ENCODE results near the gene PLSCR2. TPM values are rescaled to one million over a fixed set of nuclear protein-coding genes. Genes with fewer than 3 reads are reported as not detected.
A peak's percentile ranks its signal among the peaks of the same experiment; 100 is the strongest.

PLSCR2 gene
- 1 to 10 TPM in 2 of 3 donors, under 1 TPM in 1; 0.82 to 2.8 (median 1.3) TPM for total RNA-seq
- long read RNA-seq, donor 1, partial matches to known transcripts = 0 of 1 reads
- long read RNA-seq, donor 1, other reads (novel, unspliced or antisense) = 1 of 1 reads
- long read RNA-seq, donor 2 = 0 reads

DNA sequence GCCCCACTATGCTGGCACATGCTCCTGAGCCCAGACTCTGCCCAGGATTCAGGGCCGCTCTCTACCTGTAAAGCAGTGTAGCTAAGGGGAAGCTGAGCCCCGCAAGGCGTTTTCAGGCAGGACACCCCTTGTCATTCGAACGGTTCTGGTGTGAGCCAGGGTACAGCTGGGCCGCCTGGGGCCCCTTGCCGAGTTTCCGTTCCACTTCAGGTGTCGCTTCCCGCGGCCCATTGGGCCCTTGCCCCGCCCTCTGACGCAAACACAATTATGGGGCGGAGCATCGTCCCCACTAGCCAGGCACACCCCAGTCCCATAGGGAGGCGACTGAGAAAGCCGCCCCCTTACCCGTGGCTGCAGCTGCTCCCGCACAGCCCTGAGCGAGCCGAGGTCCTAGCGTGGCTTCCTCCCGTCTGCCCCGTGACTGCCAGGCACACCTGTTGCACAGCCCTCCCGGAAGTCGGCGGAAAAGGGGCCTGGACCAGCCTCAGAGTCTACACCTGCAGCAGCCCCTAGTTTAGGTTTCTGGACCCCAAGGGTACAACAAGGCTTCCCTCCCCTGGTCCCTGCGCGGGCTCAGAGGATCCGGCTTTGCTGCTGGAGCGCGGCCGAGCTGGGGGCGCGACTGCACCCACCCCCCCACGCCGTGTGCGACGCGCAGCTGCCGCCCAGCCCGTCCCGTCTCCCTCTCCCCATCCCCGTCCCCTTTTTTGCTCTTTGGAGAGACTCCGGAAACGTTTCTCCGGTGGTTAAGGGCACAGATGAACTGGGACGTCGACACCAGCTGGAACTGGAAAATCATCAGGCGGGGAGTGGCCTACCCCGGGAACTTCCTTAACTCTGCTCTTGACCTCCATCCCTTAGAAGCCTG is at the start of gene PLSCR2:
Gene PLSCR2, minus strand, starts transcription at position 412 of the 868 bp plus-strand sequence. CDS start 9,657 bp downstream, outside the sequence.
- H3K9me3 ChIP-seq = no peaks in the 10 kb centered on the region
- ATAC-seq (peak; percentile 89), DNase-seq (peak; percentile 79 to 87 (median 84))
- no peaks in the 10 kb centered on the region for H3K36me3 ChIP-seq (ENCODE audit: low read depth)
- TF ChIP-seq, protein P1, sequence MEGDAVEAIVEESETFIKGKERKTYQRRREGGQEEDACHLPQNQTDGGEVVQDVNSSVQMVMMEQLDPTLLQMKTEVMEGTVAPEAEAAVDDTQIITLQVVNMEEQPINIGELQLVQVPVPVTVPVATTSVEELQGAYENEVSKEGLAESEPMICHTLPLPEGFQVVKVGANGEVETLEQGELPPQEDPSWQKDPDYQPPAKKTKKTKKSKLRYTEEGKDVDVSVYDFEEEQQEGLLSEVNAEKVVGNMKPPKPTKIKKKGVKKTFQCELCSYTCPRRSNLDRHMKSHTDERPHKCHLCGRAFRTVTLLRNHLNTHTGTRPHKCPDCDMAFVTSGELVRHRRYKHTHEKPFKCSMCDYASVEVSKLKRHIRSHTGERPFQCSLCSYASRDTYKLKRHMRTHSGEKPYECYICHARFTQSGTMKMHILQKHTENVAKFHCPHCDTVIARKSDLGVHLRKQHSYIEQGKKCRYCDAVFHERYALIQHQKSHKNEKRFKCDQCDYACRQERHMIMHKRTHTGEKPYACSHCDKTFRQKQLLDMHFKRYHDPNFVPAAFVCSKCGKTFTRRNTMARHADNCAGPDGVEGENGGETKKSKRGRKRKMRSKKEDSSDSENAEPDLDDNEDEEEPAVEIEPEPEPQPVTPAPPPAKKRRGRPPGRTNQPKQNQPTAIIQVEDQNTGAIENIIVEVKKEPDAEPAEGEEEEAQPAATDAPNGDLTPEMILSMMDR (IDR thresholded peaks at IDR 0.05) = no peak
- H3K4me3 ChIP-seq = no peak within 1 kb of the TSS
- no peaks in the 10 kb centered on the region for H3K4me1 ChIP-seq (ENCODE audit: low read depth)
- intact Hi-C loops (cut with DNase I, micrococcal nuclease) = no loop called here

DNA sequence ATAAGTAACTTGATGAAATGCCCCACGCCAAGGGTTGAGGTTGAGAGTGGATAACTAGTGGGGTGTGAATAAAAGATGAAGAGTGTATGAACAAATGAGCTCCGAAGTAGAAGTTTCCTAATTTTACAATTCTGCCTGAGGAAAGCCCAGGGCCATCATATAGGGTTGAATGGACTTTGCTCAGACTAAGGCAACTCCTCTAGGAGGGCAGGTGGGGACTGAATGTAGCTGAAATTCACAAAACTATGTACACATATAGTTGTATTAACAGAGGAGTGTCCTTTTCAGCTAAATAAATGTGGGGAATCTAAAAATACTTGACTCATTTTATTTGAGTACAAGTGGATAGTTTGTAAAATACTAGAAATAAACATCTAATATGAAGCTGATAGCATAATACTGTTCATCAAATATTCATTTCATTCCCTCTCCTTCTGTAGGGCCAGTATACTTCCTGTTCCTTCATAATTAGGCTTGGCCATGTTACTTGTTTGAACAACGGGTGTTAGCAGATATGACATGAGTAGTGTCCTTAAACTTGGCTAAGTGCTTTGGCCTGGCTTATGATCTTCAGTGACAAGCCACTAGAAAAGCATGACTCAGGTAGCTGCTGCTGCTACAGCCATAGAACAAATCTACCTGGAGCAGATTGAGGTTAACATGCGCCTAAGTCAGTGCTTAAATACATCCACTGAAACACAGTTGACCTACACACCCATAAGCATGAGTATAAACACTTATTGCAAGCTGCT is 48.5 kb upstream of the PLSCR2 start:
- intact Hi-C loops (cut with DNase I, micrococcal nuclease) = no loop called here
- Histone ChIP-seq H3K4me1 (ENCODE audit: low read depth) (peaks cover 12% of the 10 kb centered on the region), H3K36me3 (ENCODE audit: low read depth) (no peaks in the 10 kb centered on the region), H3K9me3 (no peaks in the 10 kb centered on the region), H3K4me3 (no peak overlapping the region)
- ATAC-seq = peak; percentile 97
- TF ChIP-seq, protein P1 (IDR thresholded peaks at IDR 0.05) = no peak
- peak in 1 of 3 donors; percentile 49 for DNase-seq

GRCh38 chr3:146513386-146514051 is 44.2 kb upstream of the PLSCR2 start:
- intact Hi-C loops (cut with DNase I, micrococcal nuclease) = no loop called here
- ATAC-seq = no peak
- no peaks in the 10 kb centered on the region for H3K9me3 ChIP-seq
- H3K4me3 ChIP-seq = no peak overlapping the region
- peaks cover 10% of the 10 kb centered on the region for H3K4me1 ChIP-seq (ENCODE audit: low read depth)
- TF ChIP-seq, protein P1 (IDR thresholded peaks at IDR 0.05) = no peak
- DNase-seq = no peak
- no peaks in the 10 kb centered on the region for H3K36me3 ChIP-seq (ENCODE audit: low read depth)

GRCh38 chr3:146511402-146512134 is 42.2 kb upstream of the PLSCR2 start:
- peaks cover 11% of the 10 kb centered on the region for H3K4me1 ChIP-seq (ENCODE audit: low read depth)
- H3K4me3 ChIP-seq = no peak overlapping the region
- H3K9me3 ChIP-seq = no peaks in the 10 kb centered on the region
- DNase-seq (no peak), ATAC-seq (peak; percentile 84)
- TF ChIP-seq, protein P1 (IDR thresholded peaks at IDR 0.05) = no peak
- H3K36me3 ChIP-seq (ENCODE audit: low read depth) = no peaks in the 10 kb centered on the region
- intact Hi-C loops (cut with DNase I, micrococcal nuclease) = no loop called here
